B cell (primary cell): Measurements from ENCODE around the gene LRIF1. TPM values are rescaled to one million over a fixed set of nuclear protein-coding genes. Genes with fewer than 3 reads are reported as not detected.

Source experiments
- ATAC-seq: fragments of 200-7000 bp; cut with Tn5 transposase; one replicate; pipeline ENCODE4 v1.10.0; 2021; ENCODE audit warnings: low read depth, mild to moderate bottlenecking, moderate number of reproducible peaks, moderate library complexity
- CTCF ChIA-PET: fragments of 350-600 bp; sonication (Branson Sonifier 250); formaldehyde crosslinking; loops from one replicate; lab custom pipeline; 2021; ENCODE audit warnings: antibody characterized with exemption, inconsistent platforms; lab: Charles Lee
- POLR2A ChIA-PET: fragments of 350-600 bp; sonication (Branson Sonifier 250); formaldehyde crosslinking; loops from one replicate; lab custom pipeline; 2021; ENCODE audit warnings: antibody characterized with exemption; lab: Charles Lee
- DNase-seq: peaks from one replicate; pipeline ENCODE4 v3.0.0; 2013
- H2AFZ ChIP-seq: 2 replicates; pipeline ENCODE4 v1.6.1; 2012; ENCODE audit warnings: mild to moderate bottlenecking, low read depth, low read length; ENCODE audit not compliant: insufficient read depth, poor library complexity, severe bottlenecking
- H3K27ac ChIP-seq, 2 donors: 1 replicate in 1 of 2; 2 replicates in 1 of 2; pipeline ENCODE4 v1.5.1; 2012 to 2013; ENCODE audit warnings: low read length in 2 of 2, mild to moderate bottlenecking in 2 of 2, moderate library complexity in 1 of 2
- H3K27me3 ChIP-seq, 4 experiments: fragments of 200-600 bp in 1 of 4; sonication (generic) in 1 of 4; replicated peaks in 1 of 4; 1 replicate in 2 of 4; 2 replicates in 2 of 4; pipeline versions ENCODE4 v1.6.1 to v1.7.0; 2013 to 2016; ENCODE audit warnings: low read length in 3 of 4, mild to moderate bottlenecking in 2 of 4, mixed read lengths in 1 of 4, moderate library complexity in 1 of 4; ENCODE audit not compliant: insufficient read depth in 4 of 4, control insufficient read depth in 3 of 4; ENCODE audit errors: control extremely low read depth in 1 of 4
- H3K36me3 ChIP-seq, 2 experiments: replicated peaks in 1 of 2; 1 replicate in 1 of 2; 2 replicates in 1 of 2; pipeline versions ENCODE4 v1.6.1 to v1.7.1; 2013; ENCODE audit warnings: low read length in 1 of 2; ENCODE audit not compliant: insufficient read depth in 2 of 2, control insufficient read depth in 1 of 2; ENCODE audit errors: control extremely low read depth in 1 of 2, extremely low read depth in 1 of 2
- H3K4me1 ChIP-seq, 2 donors: fragments of 200-600 bp in 1 of 2; sonication (generic) in 1 of 2; 1 replicate in 1 of 2; 2 replicates in 1 of 2; pipeline versions ENCODE4 v1.5.1 to v1.6.1; 2013 to 2017; ENCODE audit warnings: low read length in 2 of 2; ENCODE audit not compliant: control insufficient read depth in 2 of 2, insufficient read depth in 2 of 2
- H3K4me2 ChIP-seq: replicated peaks from 2 replicates; pipeline ENCODE3; 2012; ENCODE audit warnings: mild to moderate bottlenecking, low read depth, low read length; ENCODE audit not compliant: poor library complexity, severe bottlenecking
- H3K4me3 ChIP-seq, 5 experiments: fragments of 200-600 bp in 1 of 5; sonication (generic) in 1 of 5; 1 replicate in 3 of 5; 2 replicates in 2 of 5; pipeline versions ENCODE4 v1.5.1 to v1.7.0; 2011 to 2016; ENCODE audit warnings: low read length in 4 of 5, mild to moderate bottlenecking in 4 of 5, low read depth in 2 of 5, control low read depth in 1 of 5, moderate library complexity in 1 of 5; ENCODE audit not compliant: insufficient read depth in 1 of 5; ENCODE audit errors: control extremely low read depth in 1 of 5, extremely low read depth in 1 of 5
- H3K79me2 ChIP-seq: fragments of 200-600 bp; sonication (generic); one replicate; pipeline ENCODE4 v1.6.0; 2016; ENCODE audit warnings: low read length; ENCODE audit not compliant: control insufficient read depth, insufficient read depth
- H3K9ac ChIP-seq: fragments of 200-600 bp; sonication (generic); 2 replicates; pipeline ENCODE4 v1.6.1; 2017; ENCODE audit warnings: mild to moderate bottlenecking, low read length, moderate library complexity
- H3K9me3 ChIP-seq, 3 donors: one replicate each; pipeline versions ENCODE4 v1.6.1 to v1.7.1; 2013; ENCODE audit warnings: low read length in 2 of 3; ENCODE audit not compliant: control insufficient read depth in 2 of 3, insufficient read depth in 1 of 3; ENCODE audit errors: control extremely low read depth in 1 of 3
- H4K20me1 ChIP-seq: 2 replicates; pipeline ENCODE4 v1.6.0; 2012; ENCODE audit warnings: mild to moderate bottlenecking, low read length; ENCODE audit not compliant: insufficient read depth, control insufficient read depth, poor library complexity, severe bottlenecking
- H3K27ac Mint-ChIP-seq: one replicate; pipeline ENCODE4 v1.8.0; 2021; ENCODE audit warnings: mixed read lengths
- H3K27me3 Mint-ChIP-seq: one replicate; pipeline ENCODE4 v1.8.0; 2021; ENCODE audit warnings: mixed read lengths
- H3K4me1 Mint-ChIP-seq: one replicate; pipeline ENCODE4 v1.8.0; 2021; ENCODE audit warnings: mixed read lengths
- H3K4me3 Mint-ChIP-seq: one replicate; pipeline ENCODE4 v1.8.0; 2021; ENCODE audit warnings: mixed read lengths
- H3K9me3 Mint-ChIP-seq: one replicate; pipeline ENCODE4 v1.8.0; 2022; ENCODE audit warnings: mixed read lengths; ENCODE audit not compliant: insufficient read depth
- EZH2 ChIP-seq: IDR thresholded peaks from 2 replicates; pipeline ENCODE4 v1.6.1; 2012; ENCODE audit warnings: borderline replicate concordance, low read depth, mild to moderate bottlenecking, moderate library complexity, low read length; ENCODE audit not compliant: insufficient read depth, poor library complexity, severe bottlenecking
- WGBS: methylation state at CpG from one replicate; pipeline ENCODE4 v1.1.5; 2013; ENCODE audit warnings: missing lambda C conversion rate; ENCODE audit not compliant: insufficient coverage; 5-methylcytosine and 5-hydroxymethylcytosine counted together
- intact Hi-C: fragments of 100-400 bp; cut with micrococcal nuclease; formaldehyde crosslinking; loops from one replicate; pipeline ENCODE4 v1.10.0; 2022
- polyA plus RNA-seq: library from polyadenylated mRNA; depleted of rRNA; stranded (reverse); fragments of >200 nt; gene quantifications from 2 replicates; pipeline ENCODE4 v1.2.3, GENCODE V29; 2012
- total RNA-seq, 2 donors: library from RNA; stranded (reverse); fragments of 120-200 nt in 1 of 2; gene quantifications; 1 replicate in 1 of 2; 2 replicates in 1 of 2; pipeline versions ENCODE4 v1.2.3 to v1.2.4, GENCODE V29; 2013 to 2022
- TF ChIP-seq, protein P1 (sequence below): fragments of 200-600 bp; IDR thresholded peaks from one replicate; pipeline ENCODE4 v1.8.0; 2022; ENCODE audit warnings: antibody characterized with exemption, mild to moderate bottlenecking

The LRIF1 gene
- total and polyA plus RNA-seq, 2 donors (not counting 1 experiment from before 2014, with no cell fraction given), result 5.3 to 26.5 TPM

- Mint-ChIP-seq H3K27ac (no peak overlapping the region), H3K9me3 (no peaks in the 10 kb centered on the region), H3K27me3 (no peaks in the 10 kb centered on the region), H3K4me3 (no peak overlapping the region), H3K4me1 (no peaks in the 10 kb centered on the region)
- H4K20me1 ChIP-seq, result peaks cover 5% of the 10 kb centered on the region
- TF ChIP-seq, protein P1, sequence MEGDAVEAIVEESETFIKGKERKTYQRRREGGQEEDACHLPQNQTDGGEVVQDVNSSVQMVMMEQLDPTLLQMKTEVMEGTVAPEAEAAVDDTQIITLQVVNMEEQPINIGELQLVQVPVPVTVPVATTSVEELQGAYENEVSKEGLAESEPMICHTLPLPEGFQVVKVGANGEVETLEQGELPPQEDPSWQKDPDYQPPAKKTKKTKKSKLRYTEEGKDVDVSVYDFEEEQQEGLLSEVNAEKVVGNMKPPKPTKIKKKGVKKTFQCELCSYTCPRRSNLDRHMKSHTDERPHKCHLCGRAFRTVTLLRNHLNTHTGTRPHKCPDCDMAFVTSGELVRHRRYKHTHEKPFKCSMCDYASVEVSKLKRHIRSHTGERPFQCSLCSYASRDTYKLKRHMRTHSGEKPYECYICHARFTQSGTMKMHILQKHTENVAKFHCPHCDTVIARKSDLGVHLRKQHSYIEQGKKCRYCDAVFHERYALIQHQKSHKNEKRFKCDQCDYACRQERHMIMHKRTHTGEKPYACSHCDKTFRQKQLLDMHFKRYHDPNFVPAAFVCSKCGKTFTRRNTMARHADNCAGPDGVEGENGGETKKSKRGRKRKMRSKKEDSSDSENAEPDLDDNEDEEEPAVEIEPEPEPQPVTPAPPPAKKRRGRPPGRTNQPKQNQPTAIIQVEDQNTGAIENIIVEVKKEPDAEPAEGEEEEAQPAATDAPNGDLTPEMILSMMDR, result no peak
- TF ChIP-seq EZH2, result no peak
- no peaks in the 10 kb centered on the region for H3K27me3 ChIP-seq
- ChIA-PET POLR2A (no interaction called here), CTCF (no interaction called here)
- peaks cover 15 to 25% of the 10 kb centered on the region in 2 experiments for H3K36me3 ChIP-seq
- WGBS, result no CpG with 5 or more reads among the region's 1 CpG
- intact Hi-C loops, result no loop called here
- H3K4me1 ChIP-seq, result peaks cover 2% of the 10 kb centered on the region in 2 donors
- H3K9me3 ChIP-seq, result peaks cover 6 to 9% (median 7%) of the 10 kb centered on the region in 3 donors
- DNase-seq (no peak), ATAC-seq (no peak)
- no peak overlapping the region for H3K9ac ChIP-seq
- H3K27ac ChIP-seq, result no peak overlapping the region
- H3K4me3 ChIP-seq, result no peak overlapping the region
- H2AFZ ChIP-seq, result no peak overlapping the region
- H3K4me2 ChIP-seq, result no peak overlapping the region
- peaks cover 18% of the 10 kb centered on the region for H3K79me2 ChIP-seq
Observed at GRCh38 chr1:110951161-110951560, 12.6 kb downstream of the LRIF1 start.

- Histone ChIP-seq H4K20me1 (peaks cover 5% of the 10 kb centered on the region), H3K4me1 (no peaks in the 10 kb centered on the region), H3K4me2 (no peak overlapping the region), H3K9ac (no peak overlapping the region), H3K27me3 (no peaks in the 10 kb centered on the region), H3K79me2 (no peaks in the 10 kb centered on the region), H3K27ac (no peak overlapping the region), H3K4me3 (no peak overlapping the region), H3K36me3 (peaks cover 14 to 25% of the 10 kb centered on the region in 2 experiments), H3K9me3 (peaks cover 0 to 6% (median 4%) of the 10 kb centered on the region in 3 donors), H2AFZ (no peak overlapping the region)
- ChIA-PET CTCF (interaction anchor here (1.0 kb wide), 2 partner anchors 16 to 82 kb away, joined by 3 read pairs; partner anchors contain the start of gene LRIF1), POLR2A (no interaction called here)
- intact Hi-C loops, result no loop called here
- WGBS, result 100% methylated on average over 2 of the region's 10 CpGs
- no peak overlapping the region for H3K27ac Mint-ChIP-seq
- DNase-seq (no peak), ATAC-seq (no peak)
- no peaks in the 10 kb centered on the region for H3K9me3 Mint-ChIP-seq
- TF ChIP-seq EZH2, result no peak
- TF ChIP-seq, protein P1, result no peak
- no peak overlapping the region for H3K4me3 Mint-ChIP-seq
- no peaks in the 10 kb centered on the region for H3K4me1 Mint-ChIP-seq
- no peaks in the 10 kb centered on the region for H3K27me3 Mint-ChIP-seq
Observed at GRCh38 chr1:110948038-110948810, 15.5 kb downstream of the LRIF1 start.
